Astrocyte (in vitro differentiated cells and primary cell): ENCODE measurements around the gene IGDCC3. TPM values are rescaled to one million over a fixed set of nuclear protein-coding genes. Genes with fewer than 3 reads are reported as not detected.
"Not testable (repeated sequence)": the region's sequence is repeated elsewhere in the genome, so short reads cannot be mapped to it uniquely, and the experiment has no call there.

Experiments
- DNase-seq: peaks from one replicate; pipeline ENCODE4 v3.0.0-alpha.2; 2010; ENCODE audit warnings: low read depth
- FAIRE-seq: peaks from 2 replicates; lab custom pipeline; 2011; peaks lifted over from hg19 to GRCh38; lab: Jason Lieb, UNC
- H2AFZ ChIP-seq: 2 replicates; pipeline ENCODE4 v1.6.0; 2012; ENCODE audit warnings: low read depth, low read length, inconsistent platforms
- H3K27ac ChIP-seq: 2 replicates; pipeline ENCODE4 v1.5.1; 2011; ENCODE audit warnings: low read depth, low read length, inconsistent platforms
- H3K27me3 ChIP-seq: 2 replicates; pipeline ENCODE4 v1.6.0; 2011; ENCODE audit warnings: low read length, inconsistent platforms; ENCODE audit not compliant: insufficient read depth
- H3K36me3 ChIP-seq: 2 replicates; pipeline ENCODE4 v1.5.1; 2011; ENCODE audit warnings: low read length, inconsistent platforms; ENCODE audit not compliant: insufficient read depth
- H3K4me1 ChIP-seq: 2 replicates; pipeline ENCODE4 v1.5.1; 2011; ENCODE audit warnings: low read length, inconsistent platforms; ENCODE audit not compliant: insufficient read depth
- H3K4me2 ChIP-seq: 2 replicates; pipeline ENCODE4 v1.6.0; 2012; ENCODE audit warnings: low read length, inconsistent platforms
- H3K4me3 ChIP-seq: 2 replicates; pipeline ENCODE4 v1.5.1; 2011; ENCODE audit warnings: low read depth, mild to moderate bottlenecking, low read length, inconsistent platforms; ENCODE audit not compliant: insufficient read depth
- H3K79me2 ChIP-seq: 2 replicates; pipeline ENCODE4 v1.6.0; 2012; ENCODE audit warnings: mild to moderate bottlenecking, low read length, inconsistent platforms; ENCODE audit not compliant: insufficient read depth
- H3K9ac ChIP-seq: 2 replicates; pipeline ENCODE4 v1.6.0; 2012; ENCODE audit warnings: mild to moderate bottlenecking, low read length, inconsistent platforms
- H3K9me3 ChIP-seq: 2 replicates; pipeline ENCODE4 v1.5.1; 2012; ENCODE audit warnings: low read depth, mild to moderate bottlenecking, low read length, inconsistent platforms; ENCODE audit not compliant: insufficient read depth
- H4K20me1 ChIP-seq: 2 replicates; pipeline ENCODE4 v1.6.0; 2012; ENCODE audit warnings: low read length, inconsistent platforms; ENCODE audit not compliant: insufficient read depth
- H3K27ac Mint-ChIP-seq: one replicate; pipeline ENCODE4 v1.8.0; 2021; ENCODE audit warnings: mild to moderate bottlenecking, mixed read lengths; ENCODE audit not compliant: unreplicated experiment
- H3K27me3 Mint-ChIP-seq: one replicate; pipeline ENCODE4 v1.8.0; 2021; ENCODE audit warnings: low read depth, mixed read lengths; ENCODE audit not compliant: unreplicated experiment
- H3K36me3 Mint-ChIP-seq: one replicate; pipeline ENCODE4 v1.8.0; 2021; ENCODE audit warnings: low read depth, mixed read lengths; ENCODE audit not compliant: unreplicated experiment
- H3K4me1 Mint-ChIP-seq: one replicate; pipeline ENCODE4 v1.8.0; 2021; ENCODE audit warnings: low read depth, mixed read lengths; ENCODE audit not compliant: unreplicated experiment
- H3K4me3 Mint-ChIP-seq: one replicate; pipeline ENCODE4 v1.8.0; 2021; ENCODE audit warnings: mild to moderate bottlenecking, moderate library complexity, mixed read lengths; ENCODE audit not compliant: unreplicated experiment
- H3K9me3 Mint-ChIP-seq: one replicate; pipeline ENCODE4 v1.8.0; 2021; ENCODE audit warnings: mild to moderate bottlenecking, mixed read lengths; ENCODE audit not compliant: unreplicated experiment
- CTCF ChIP-seq: IDR thresholded peaks from 2 replicates; pipeline ENCODE4 v1.5.1; 2011; ENCODE audit warnings: low read depth, mild to moderate bottlenecking, inconsistent platforms, low read length, moderate library complexity; ENCODE audit not compliant: insufficient read depth
- EZH2 ChIP-seq: IDR thresholded peaks from 2 replicates; pipeline ENCODE4 v1.6.1; 2012; ENCODE audit warnings: mild to moderate bottlenecking, low read length, inconsistent platforms; ENCODE audit not compliant: insufficient read depth
- total RNA-seq: library from RNA; stranded (reverse); gene quantifications from 2 replicates; pipeline ENCODE4 v1.2.1, GENCODE V29; 2021

The IGDCC3 gene
- total RNA-seq, 1 donor from 2014 or later, result 11.0 TPM

DNA sequence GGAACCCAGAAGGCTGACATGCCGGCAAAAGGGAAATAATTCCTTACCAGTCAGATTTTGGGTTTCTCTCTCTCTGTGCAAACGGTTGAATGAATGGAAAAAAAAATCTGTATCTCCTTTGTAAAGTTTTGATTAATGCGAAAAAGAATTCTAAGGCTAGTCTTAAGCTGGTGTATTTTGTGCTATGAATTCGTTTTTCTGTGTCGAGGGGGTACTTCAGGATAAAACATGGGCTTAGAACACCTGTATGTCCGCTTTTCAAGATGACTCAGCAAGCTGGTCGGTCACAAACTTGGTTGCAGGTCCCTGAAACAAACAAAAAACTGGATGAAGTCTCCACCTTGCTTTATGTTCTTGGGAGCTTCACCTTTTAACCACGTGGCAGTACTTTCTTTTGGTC is 28.5 kb downstream of the IGDCC3 start:
- peaks cover 2% of the 10 kb centered on the region for H3K4me1 Mint-ChIP-seq
- no peaks in the 10 kb centered on the region for H3K79me2 ChIP-seq
- H3K4me3 Mint-ChIP-seq, result no peak overlapping the region
- peaks cover 3% of the 10 kb centered on the region for H3K9me3 Mint-ChIP-seq
- peaks cover 8% of the 10 kb centered on the region for H3K36me3 Mint-ChIP-seq
- H3K27ac ChIP-seq, result no peak overlapping the region
- H3K4me2 ChIP-seq, result no peak overlapping the region
- no peak overlapping the region for H2AFZ ChIP-seq
- no peak overlapping the region for H3K4me3 ChIP-seq
- no peak overlapping the region for H3K9ac ChIP-seq
- H3K36me3 ChIP-seq, result no peaks in the 10 kb centered on the region
- peaks cover 2% of the 10 kb centered on the region for H3K27me3 Mint-ChIP-seq
- no peaks in the 10 kb centered on the region for H4K20me1 ChIP-seq
- H3K4me1 ChIP-seq, result no peaks in the 10 kb centered on the region
- H3K27ac Mint-ChIP-seq, result no peak overlapping the region
- peaks cover 3% of the 10 kb centered on the region for H3K27me3 ChIP-seq
- DNase-seq (no peak), FAIRE-seq (no peak)
- H3K9me3 ChIP-seq, result no peaks in the 10 kb centered on the region
- TF ChIP-seq EZH2 (no peak), CTCF (no peak)

DNA sequence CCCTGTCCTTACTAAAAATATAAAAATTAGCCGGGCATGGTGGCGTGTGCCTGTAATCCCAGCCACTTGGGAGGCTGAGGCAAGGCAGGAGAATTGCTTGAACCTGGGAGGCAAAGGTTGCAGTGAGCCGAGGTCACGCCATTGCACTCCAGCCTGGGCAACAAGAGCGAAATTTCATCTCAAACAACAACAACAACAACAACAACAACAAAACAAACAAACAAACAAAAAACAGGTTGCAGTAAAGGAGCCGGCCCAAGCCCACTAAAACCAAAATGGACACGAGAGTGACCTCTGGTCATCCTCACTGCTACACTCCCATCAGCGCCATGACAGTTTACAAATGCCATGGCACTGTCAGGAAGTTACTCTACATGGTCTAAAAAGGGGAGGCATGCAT is 30.0 kb downstream of the IGDCC3 start:
- not testable (repeated sequence) for H3K4me3 ChIP-seq, H3K27ac Mint-ChIP-seq, H3K4me1 ChIP-seq, DNase-seq, H3K36me3 ChIP-seq, FAIRE-seq, H3K9ac ChIP-seq, H3K4me3 Mint-ChIP-seq, H3K4me2 ChIP-seq, H3K79me2 ChIP-seq, H3K4me1 Mint-ChIP-seq, H3K27me3 Mint-ChIP-seq, H2AFZ ChIP-seq, H3K9me3 Mint-ChIP-seq, H3K36me3 Mint-ChIP-seq, H4K20me1 ChIP-seq, H3K27me3 ChIP-seq, H3K9me3 ChIP-seq, H3K27ac ChIP-seq

DNA sequence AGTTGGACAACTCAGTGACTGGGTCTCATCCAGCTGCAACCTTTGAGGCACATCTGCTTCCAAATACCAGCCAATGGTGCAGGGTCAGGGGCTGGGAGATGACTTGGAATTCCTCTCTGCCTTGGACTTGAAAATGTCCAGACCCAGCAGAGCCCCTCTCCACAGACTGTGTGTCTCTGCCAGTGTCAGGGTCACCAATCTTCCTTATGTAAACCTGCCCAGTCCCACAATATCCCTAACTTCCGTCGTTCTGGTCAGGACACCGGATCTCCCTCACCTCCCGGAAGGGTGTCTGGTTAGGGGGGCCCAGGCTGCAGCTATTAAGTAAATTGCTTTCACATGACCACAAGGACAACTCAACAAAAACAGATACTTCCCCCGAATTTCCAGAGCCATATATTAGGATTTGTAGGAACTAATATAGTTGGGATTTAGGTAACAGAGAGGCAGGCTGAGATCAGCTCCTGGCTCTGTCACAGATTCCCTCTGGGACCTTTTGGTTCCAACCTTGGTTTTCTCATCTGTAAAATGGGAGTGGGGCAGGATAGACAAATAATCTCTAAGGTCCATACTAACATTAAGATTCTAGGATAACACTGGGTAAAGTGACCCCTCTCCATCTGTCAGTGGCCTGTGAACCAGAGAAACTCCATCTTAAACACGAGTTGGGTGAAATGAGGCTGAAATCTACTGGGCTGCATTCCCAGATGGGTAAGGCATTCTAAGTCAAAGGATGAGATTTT is 30.8 kb downstream of the IGDCC3 start:
- Histone ChIP-seq H3K27ac (no peak overlapping the region), H3K79me2 (no peaks in the 10 kb centered on the region), H3K4me2 (no peak overlapping the region), H3K9me3 (no peaks in the 10 kb centered on the region), H3K36me3 (no peaks in the 10 kb centered on the region), H4K20me1 (no peaks in the 10 kb centered on the region), H3K27me3 (no peaks in the 10 kb centered on the region), H3K4me3 (no peak overlapping the region), H2AFZ (no peak overlapping the region), H3K9ac (no peak overlapping the region), H3K4me1 (no peaks in the 10 kb centered on the region)
- Mint-ChIP-seq H3K4me1 (peaks cover 2% of the 10 kb centered on the region), H3K27ac (no peak overlapping the region), H3K4me3 (no peak overlapping the region), H3K9me3 (no peaks in the 10 kb centered on the region), H3K36me3 (peaks cover 6% of the 10 kb centered on the region), H3K27me3 (peaks cover 5% of the 10 kb centered on the region)
- FAIRE-seq, result no peak
- TF ChIP-seq EZH2 (no peak), CTCF (no peak)
- no peak for DNase-seq
